K562 (cell line): Measurements from ENCODE around the gene WSCD2. TPM values are rescaled to one million over a fixed set of nuclear protein-coding genes. Genes with fewer than 3 reads are reported as not detected.

Experiments used
- AFF4 ChIP-seq: sonication (generic); formaldehyde crosslinking; IDR thresholded peaks from 2 replicates; pipeline ENCODE4 v1.8.0; 2023; ENCODE audit warnings: mild to moderate bottlenecking, missing genetic modification reagents
- CBX2 ChIP-seq: fragments of 200-600 bp; sonication (generic); IDR thresholded peaks from one replicate; pipeline ENCODE4 v1.6.1; 2012; ENCODE audit warnings: mild to moderate bottlenecking, low read length, inconsistent platforms; ENCODE audit not compliant: insufficient read depth, poor library complexity, severe bottlenecking
- CREB3L1 ChIP-seq: fragments of 450-650 bp; IDR thresholded peaks from 2 replicates; pipeline ENCODE4 v1.6.1; 2014; ENCODE audit warnings: low read depth, mild to moderate bottlenecking, moderate library complexity, borderline replicate concordance
- CTCFL ChIP-seq: IDR thresholded peaks from 2 replicates; pipeline ENCODE4 v1.6.1; 2011; ENCODE audit warnings: borderline replicate concordance, low read depth, mild to moderate bottlenecking, moderate library complexity, low read length; ENCODE audit not compliant: insufficient read depth, poor library complexity, severe bottlenecking
- DACH1 ChIP-seq: fragments of 450-650 bp; IDR thresholded peaks from 2 replicates; pipeline ENCODE4 v1.6.1; 2018; ENCODE audit not compliant: partially characterized antibody
- FOXA3 ChIP-seq, 2 experiments: fragments of 450-650 bp in 1 of 2; sonication (generic) in 1 of 2; formaldehyde crosslinking; IDR thresholded peaks in 1 of 2; conservative IDR thresholded peaks in 1 of 2; 2 replicates each; pipeline versions ENCODE4 v1.4.0 to v1.8.0; 2020 to 2022; ENCODE audit warnings: mild to moderate bottlenecking in 2 of 2, missing genetic modification reagents in 1 of 2
- HEY1 ChIP-seq: fragments of 250-450 bp; sonication (Bioruptor Pico); IDR thresholded peaks from 2 replicates; pipeline ENCODE4 v1.5.0; 2020; ENCODE audit warnings: mild to moderate bottlenecking, moderate library complexity, borderline replicate concordance
- MCM3 ChIP-seq: fragments of 450-650 bp; IDR thresholded peaks from 2 replicates; pipeline ENCODE4 v1.6.1; 2016
- MEF2A ChIP-seq: IDR thresholded peaks from 2 replicates; pipeline ENCODE4 v1.6.1; 2011; ENCODE audit warnings: low read depth, mild to moderate bottlenecking, low read length, moderate library complexity; ENCODE audit not compliant: control insufficient read depth
- MTA3 ChIP-seq: fragments of 450-650 bp; formaldehyde crosslinking; IDR thresholded peaks from 2 replicates; pipeline ENCODE4 v1.6.1; 2017; ENCODE audit warnings: mild to moderate bottlenecking, borderline replicate concordance
- NBN ChIP-seq: fragments of 450-650 bp; IDR thresholded peaks from 2 replicates; pipeline ENCODE4 v1.6.1; 2016; ENCODE audit warnings: low read depth, mild to moderate bottlenecking
- NRF1 ChIP-seq, 2 experiments: fragments of 450-650 bp; IDR thresholded peaks in 1 of 2; conservative IDR thresholded peaks in 1 of 2; 2 replicates each; pipeline ENCODE4 v1.6.1; 2014; ENCODE audit warnings: mild to moderate bottlenecking in 2 of 2
- PRMT5 ChIP-seq: sonication (generic); formaldehyde crosslinking; IDR thresholded peaks from 2 replicates; pipeline ENCODE4 v1.5.0; 2020; ENCODE audit warnings: missing genetic modification reagents
- RBFOX2 ChIP-seq: fragments of 200-400 bp; formaldehyde crosslinking; IDR thresholded peaks from 2 replicates; pipeline ENCODE4 v1.6.1; 2017; ENCODE audit warnings: low read depth, mild to moderate bottlenecking, low read length, moderate library complexity
- SMARCA5 ChIP-seq: fragments of 450-650 bp; IDR thresholded peaks from 2 replicates; pipeline ENCODE4 v1.6.1; 2016
- SRSF9 ChIP-seq: fragments of 200-400 bp; formaldehyde crosslinking; IDR thresholded peaks from 2 replicates; pipeline ENCODE4 v1.6.1; 2017; ENCODE audit warnings: low read depth, low read length, borderline replicate concordance
- TAF7 ChIP-seq: fragments of 450-650 bp; IDR thresholded peaks from 2 replicates; pipeline ENCODE4 v1.6.1; 2016; ENCODE audit warnings: missing genetic modification characterization, missing compliant biosample characterization
- THRAP3 ChIP-seq: fragments of 450-650 bp; IDR thresholded peaks from 2 replicates; pipeline ENCODE4 v1.6.1; 2016; ENCODE audit warnings: mild to moderate bottlenecking, inconsistent platforms, borderline replicate concordance
- ZNF175 ChIP-seq: fragments of 200-800 bp; sonication (Bioruptor generic); IDR thresholded peaks from 2 replicates; pipeline ENCODE4 v1.6.1; 2016; ENCODE audit warnings: low read depth, mild to moderate bottlenecking, missing genetic modification characterization, missing compliant biosample characterization
- ZNF232 ChIP-seq: sonication (generic); formaldehyde crosslinking; IDR thresholded peaks from 2 replicates; pipeline ENCODE4 v1.8.0; 2022; ENCODE audit warnings: mild to moderate bottlenecking, missing genetic modification reagents
- ZNF511 ChIP-seq: sonication (generic); formaldehyde crosslinking; IDR thresholded peaks from 2 replicates; pipeline ENCODE4 v1.8.0; 2022; ENCODE audit warnings: mild to moderate bottlenecking, missing genetic modification reagents
- polyA plus RNA-seq, 8 experiments: library from polyadenylated mRNA; depleted of rRNA in 4 of 8; stranded (reverse) in 5 of 8; unstranded in 3 of 8; fragments of >200 nt; fragmentation: Nextera tagmentation in 2 of 8; fragmentation: Illumina TruSeq in 1 of 8; extraction: Ambion mirVana in 2 of 8; extraction: Trizol in 1 of 8; gene quantifications; 2 replicates each; pipeline versions ENCODE4 v1.2.1 to v1.2.3, GENCODE V29; 2011 to 2014; ENCODE audit warnings: inconsistent platforms in 1 of 8, missing spikeins in 1 of 8
- total RNA-seq, 7 experiments: library from RNA; depleted of rRNA in 6 of 7; stranded (reverse); fragments of >200 nt in 6 of 7; fragmentation: Illumina TruSeq in 2 of 7; extraction: Trizol in 2 of 7; gene quantifications; 2 replicates each; pipeline versions ENCODE4 v1.2.1 to v1.2.3, GENCODE V29; 2011 to 2021; ENCODE audit warnings: low replicate concordance in 1 of 7

WSCD2 gene
- total and polyA plus RNA-seq, 9 of the 15 experiments (the other 6 are each of a cell fraction or from before 2014, with no cell fraction given) = 0.72 to 14.1 (median 4.0) TPM

- 0 out of 2 replicates have a peak, but pooled peaks have one; percentile 15 for TF ChIP-seq TAF7
- TF ChIP-seq DACH1 = no peak
- TF ChIP-seq CTCFL = no peak
- no peak for TF ChIP-seq CBX2
- no peak for TF ChIP-seq THRAP3
- TF ChIP-seq MCM3 = no peak
- no peak for TF ChIP-seq ZNF511 (CRISPR knock-in tag)
- no peak for TF ChIP-seq ZNF232 (CRISPR knock-in tag)
- no peak for TF ChIP-seq NRF1 (conservative IDR thresholded peaks at IDR 0.05 in 1 of 2, IDR thresholded peaks at IDR 0.05 in 1 of 2)
- peak; percentile 77; the same call in 1 of the 2 replicates for TF ChIP-seq MEF2A
- TF ChIP-seq HEY1 (CRISPR knock-in tag) = no peak
- no peak for TF ChIP-seq FOXA3 (CRISPR knock-in tag; conservative IDR thresholded peaks at IDR 0.05 in 1 of 2, IDR thresholded peaks at IDR 0.05 in 1 of 2)
- no peak for TF ChIP-seq RBFOX2
- no peak for TF ChIP-seq CREB3L1
- TF ChIP-seq SMARCA5 = peak; percentile 50; the same call in 1 of the 2 replicates
- TF ChIP-seq SRSF9 = no peak
- TF ChIP-seq AFF4 (CRISPR knock-in tag) = no peak
- no peak for TF ChIP-seq PRMT5 (CRISPR knock-in tag)
- TF ChIP-seq NBN = no peak
- TF ChIP-seq ZNF175 = no peak
- TF ChIP-seq MTA3 = no peak
Measured at GRCh38 chr12:108126990-108127501, 2.0 kb upstream of the WSCD2 start (continued).
